MM.1S (cell line): ENCODE data around the gene PASK.

ENCODE experiments used
- DNase-seq: peaks from one replicate; pipeline ENCODE4 v3.0.0-alpha.2; 2015
- H2AFZ ChIP-seq: fragments of 300-600 bp; sonication (generic); 2 replicates; pipeline ENCODE4 v1.6.0; 2016; ENCODE audit warnings: antibody characterized with exemption, low read length
- H3F3A ChIP-seq: fragments of 300-600 bp; sonication (generic); 2 replicates; pipeline ENCODE4 v1.6.1; 2016; ENCODE audit warnings: mild to moderate bottlenecking, antibody characterized with exemption, low read length, moderate library complexity, mixed read lengths; ENCODE audit not compliant: insufficient read depth
- H3K27ac ChIP-seq: fragments of 300-600 bp; sonication (generic); 2 replicates; pipeline ENCODE4 v1.5.1; 2016; ENCODE audit warnings: mild to moderate bottlenecking, low read length
- H3K27me3 ChIP-seq: fragments of 300-600 bp; sonication (generic); replicated peaks from 2 replicates; pipeline ENCODE4 v1.6.0; 2016; ENCODE audit warnings: low read length; ENCODE audit not compliant: insufficient read depth
- H3K36me3 ChIP-seq: fragments of 300-600 bp; sonication (generic); replicated peaks from 2 replicates; pipeline ENCODE4 v1.6.1; 2016; ENCODE audit warnings: mild to moderate bottlenecking, low read length, mixed read lengths; ENCODE audit not compliant: insufficient read depth
- H3K4me1 ChIP-seq: fragments of 300-600 bp; sonication (generic); 2 replicates; pipeline ENCODE4 v1.6.1; 2016; ENCODE audit warnings: low read length, mixed read lengths
- H3K4me2 ChIP-seq: fragments of 300-600 bp; sonication (generic); 2 replicates; pipeline ENCODE4 v1.6.0; 2016; ENCODE audit warnings: low read depth, low read length
- H3K4me3 ChIP-seq: fragments of 300-600 bp; sonication (generic); 2 replicates; pipeline ENCODE4 v1.5.1; 2016; ENCODE audit warnings: low read length, mixed read lengths
- H3K79me2 ChIP-seq: fragments of 300-600 bp; sonication (generic); 2 replicates; pipeline ENCODE4 v1.6.1; 2016; ENCODE audit warnings: mixed run types, low read length, mixed read lengths
- H3K9ac ChIP-seq: fragments of 300-600 bp; sonication (generic); 2 replicates; pipeline ENCODE4 v1.6.1; 2016; ENCODE audit warnings: low read length, mixed read lengths
- H3K9me2 ChIP-seq: fragments of 300-600 bp; sonication (generic); replicated peaks from 2 replicates; pipeline ENCODE4 v1.6.1; 2016; ENCODE audit warnings: mild to moderate bottlenecking, low read length, mixed read lengths; ENCODE audit not compliant: insufficient read depth
- H3K9me3 ChIP-seq: fragments of 300-600 bp; sonication (generic); replicated peaks from 2 replicates; pipeline ENCODE4 v1.6.1; 2016; ENCODE audit warnings: mild to moderate bottlenecking, low read length, mixed read lengths; ENCODE audit not compliant: insufficient read depth
- H4K20me1 ChIP-seq: fragments of 300-600 bp; sonication (generic); 2 replicates; pipeline ENCODE4 v1.6.1; 2016; ENCODE audit warnings: mild to moderate bottlenecking, low read length, moderate library complexity, mixed read lengths; ENCODE audit not compliant: insufficient read depth
- EZH2 ChIP-seq: fragments of 300-600 bp; sonication (generic); optimal IDR thresholded peaks from 2 replicates; pipeline ENCODE3; 2017; ENCODE audit warnings: low read depth, mild to moderate bottlenecking, antibody characterized with exemption, low read length, mixed read lengths
- EZH2phosphoT487 ChIP-seq: fragments of 300-600 bp; sonication (generic); IDR thresholded peaks from 2 replicates; pipeline ENCODE4 v1.6.1; 2018; ENCODE audit warnings: antibody characterized with exemption, low read length
- TF ChIP-seq, protein P1 (sequence below): fragments of 300-600 bp; sonication (generic); IDR thresholded peaks from 2 replicates; pipeline ENCODE4 v1.5.1; 2016; ENCODE audit warnings: antibody characterized with exemption, low read length, mixed read lengths

Gene PASK

DNA sequence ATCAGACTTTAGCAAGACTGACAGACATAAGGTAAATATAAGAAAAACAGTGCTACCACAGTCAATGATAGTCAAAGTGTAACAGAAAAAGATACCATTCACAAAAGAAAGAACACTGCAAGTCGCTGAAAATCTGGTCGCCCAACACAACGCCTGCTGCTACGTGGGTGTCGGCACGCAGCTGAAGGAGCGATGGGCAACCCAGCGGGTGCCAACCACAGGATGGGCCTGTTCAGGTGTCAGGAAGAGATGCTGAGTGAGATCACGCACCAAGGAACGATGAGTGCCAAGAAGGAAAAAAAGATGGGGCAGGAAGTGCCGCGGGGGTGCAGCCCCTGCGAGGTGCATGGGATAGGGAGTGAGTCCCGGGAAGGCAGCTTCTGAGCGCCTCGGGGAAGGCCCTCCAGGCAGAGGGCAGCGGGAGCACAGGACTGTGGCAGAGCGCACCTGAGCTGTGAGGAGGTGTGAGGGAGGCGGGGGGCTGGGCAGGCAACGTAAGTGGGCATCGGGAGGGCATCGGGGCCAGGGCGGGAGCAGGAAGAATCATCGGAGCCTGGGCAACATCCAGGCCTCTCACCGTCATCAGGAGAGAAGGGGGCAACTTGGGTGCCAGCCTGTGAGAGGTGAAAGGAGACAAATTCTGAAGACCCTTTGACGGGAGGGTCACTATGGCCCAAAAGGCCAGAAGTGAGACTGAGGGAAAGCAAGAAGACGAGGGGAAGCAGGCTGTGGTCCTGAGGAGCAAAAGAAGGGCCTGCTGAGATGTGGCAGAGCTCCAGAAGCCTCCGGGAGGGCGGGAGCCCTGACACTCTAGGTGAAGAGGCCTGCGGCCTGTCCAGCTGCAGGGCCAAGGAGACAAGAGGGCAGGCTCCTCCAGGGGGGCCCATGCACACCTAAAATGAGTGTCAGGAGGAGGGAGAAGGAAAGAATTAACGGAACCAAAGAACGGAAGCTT, 32.4 kb downstream of the PASK start:
- Histone ChIP-seq H3K27me3 (no peaks in the 10 kb centered on the region), H3K27ac (no peak overlapping the region), H3K36me3 (no peaks in the 10 kb centered on the region), H3K4me2 (no peak overlapping the region), H3K9ac (no peak overlapping the region), H3K9me3 (no peaks in the 10 kb centered on the region), H2AFZ (no peak overlapping the region), H3K79me2 (no peaks in the 10 kb centered on the region), H3K4me1 (no peaks in the 10 kb centered on the region), H3F3A (no peaks in the 10 kb centered on the region), H3K9me2 (no peaks in the 10 kb centered on the region), H3K4me3 (no peak overlapping the region), H4K20me1 (no peaks in the 10 kb centered on the region)
- TF ChIP-seq EZH2phosphoT487 (no peak), EZH2 (no peak)
- TF ChIP-seq, protein P1, sequence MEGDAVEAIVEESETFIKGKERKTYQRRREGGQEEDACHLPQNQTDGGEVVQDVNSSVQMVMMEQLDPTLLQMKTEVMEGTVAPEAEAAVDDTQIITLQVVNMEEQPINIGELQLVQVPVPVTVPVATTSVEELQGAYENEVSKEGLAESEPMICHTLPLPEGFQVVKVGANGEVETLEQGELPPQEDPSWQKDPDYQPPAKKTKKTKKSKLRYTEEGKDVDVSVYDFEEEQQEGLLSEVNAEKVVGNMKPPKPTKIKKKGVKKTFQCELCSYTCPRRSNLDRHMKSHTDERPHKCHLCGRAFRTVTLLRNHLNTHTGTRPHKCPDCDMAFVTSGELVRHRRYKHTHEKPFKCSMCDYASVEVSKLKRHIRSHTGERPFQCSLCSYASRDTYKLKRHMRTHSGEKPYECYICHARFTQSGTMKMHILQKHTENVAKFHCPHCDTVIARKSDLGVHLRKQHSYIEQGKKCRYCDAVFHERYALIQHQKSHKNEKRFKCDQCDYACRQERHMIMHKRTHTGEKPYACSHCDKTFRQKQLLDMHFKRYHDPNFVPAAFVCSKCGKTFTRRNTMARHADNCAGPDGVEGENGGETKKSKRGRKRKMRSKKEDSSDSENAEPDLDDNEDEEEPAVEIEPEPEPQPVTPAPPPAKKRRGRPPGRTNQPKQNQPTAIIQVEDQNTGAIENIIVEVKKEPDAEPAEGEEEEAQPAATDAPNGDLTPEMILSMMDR, result no peak
- no peak for DNase-seq

DNA sequence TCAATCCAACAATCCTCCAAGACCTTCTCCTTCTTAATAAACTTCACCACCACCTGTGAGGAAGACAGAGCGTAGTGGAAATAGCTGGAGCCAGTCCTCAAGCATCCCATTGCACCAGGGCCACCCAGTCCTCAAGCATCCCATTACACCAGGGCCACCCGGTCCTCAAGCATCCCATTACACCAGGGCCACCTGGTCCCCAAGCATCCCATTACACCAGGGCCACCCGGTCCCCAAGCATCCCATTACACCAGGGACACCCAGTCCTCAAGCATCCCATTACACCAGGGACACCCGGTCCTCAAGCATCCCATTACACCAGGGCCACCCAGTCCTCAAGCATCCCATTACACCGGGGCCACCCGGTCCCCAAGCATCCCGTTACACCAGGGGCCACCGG, 33.9 kb downstream of the PASK start:
- H3K9me2 ChIP-seq, result no peaks in the 10 kb centered on the region
- H3K27me3 ChIP-seq, result no peaks in the 10 kb centered on the region
- no peak overlapping the region for H3K9ac ChIP-seq
- DNase-seq, result no peak
- no peaks in the 10 kb centered on the region for H3K79me2 ChIP-seq
- H2AFZ ChIP-seq, result no peak overlapping the region
- TF ChIP-seq, protein P1, result no peak
- TF ChIP-seq EZH2, result no peak
- no peak for TF ChIP-seq EZH2phosphoT487
- H3K4me1 ChIP-seq, result no peaks in the 10 kb centered on the region
- H3F3A ChIP-seq, result no peaks in the 10 kb centered on the region
- no peak overlapping the region for H3K4me2 ChIP-seq
- H3K36me3 ChIP-seq, result no peaks in the 10 kb centered on the region
- no peaks in the 10 kb centered on the region for H3K9me3 ChIP-seq
- H3K27ac ChIP-seq, result no peak overlapping the region
- H3K4me3 ChIP-seq, result no peak overlapping the region
- H4K20me1 ChIP-seq, result no peaks in the 10 kb centered on the region

DNA sequence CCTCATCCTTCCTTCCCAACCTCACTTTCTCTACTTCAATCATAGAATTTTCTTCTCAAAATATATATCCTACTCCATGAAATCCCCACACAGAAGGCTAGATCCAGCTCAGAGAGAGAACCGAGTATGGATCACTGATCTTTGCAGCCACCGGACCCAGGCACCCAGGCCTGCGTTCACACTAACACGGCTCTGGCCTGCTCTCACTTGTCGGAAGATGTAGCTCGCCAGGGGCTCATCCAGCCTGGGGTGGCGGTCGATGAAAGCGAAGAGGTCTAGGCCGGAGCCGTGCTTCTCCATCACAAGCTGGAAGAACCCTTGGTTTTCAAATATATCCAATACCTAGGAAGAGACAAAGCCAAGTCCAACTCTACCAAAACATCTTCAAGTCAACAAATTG, 34.4 kb downstream of the PASK start:
- no peak for DNase-seq
- no peaks in the 10 kb centered on the region for H3K4me1 ChIP-seq
- no peaks in the 10 kb centered on the region for H3K9me3 ChIP-seq
- H3K4me3 ChIP-seq, result no peak overlapping the region
- no peaks in the 10 kb centered on the region for H4K20me1 ChIP-seq
- no peak overlapping the region for H3K9ac ChIP-seq
- no peaks in the 10 kb centered on the region for H3K9me2 ChIP-seq
- no peak overlapping the region for H3K4me2 ChIP-seq
- TF ChIP-seq, protein P1, result no peak
- TF ChIP-seq EZH2, result no peak
- TF ChIP-seq EZH2phosphoT487, result no peak
- H3K79me2 ChIP-seq, result no peaks in the 10 kb centered on the region
- H2AFZ ChIP-seq, result no peak overlapping the region
- H3F3A ChIP-seq, result no peaks in the 10 kb centered on the region
- no peaks in the 10 kb centered on the region for H3K36me3 ChIP-seq
- no peaks in the 10 kb centered on the region for H3K27me3 ChIP-seq
- no peak overlapping the region for H3K27ac ChIP-seq
